Muscle of leg (tissue), 11 donors: ENCODE results near the gene ARHGEF12. TPM values are rescaled to one million over a fixed set of nuclear protein-coding genes. Genes with fewer than 3 reads are reported as not detected.
"Not testable (repeated sequence)": the region's sequence is repeated elsewhere in the genome, so short reads cannot be mapped to it uniquely, and the experiment has no call there.

ENCODE experiments used
- DNase-seq: peaks from one replicate; pipeline ENCODE4 v3.0.0; 2013
- H3K27ac ChIP-seq: one replicate; pipeline ENCODE4 v1.5.1; 2013; ENCODE audit warnings: mild to moderate bottlenecking, low read length, control low read depth
- H3K27me3 ChIP-seq: one replicate; pipeline ENCODE4 v1.6.1; 2013; ENCODE audit warnings: low read length; ENCODE audit not compliant: control insufficient read depth, insufficient read depth
- H3K36me3 ChIP-seq: one replicate; pipeline ENCODE4 v1.6.1; 2013; ENCODE audit warnings: low read length; ENCODE audit not compliant: control insufficient read depth, insufficient read depth
- H3K4me1 ChIP-seq: one replicate; pipeline ENCODE4 v1.6.1; 2013; ENCODE audit warnings: low read length; ENCODE audit not compliant: control insufficient read depth, insufficient read depth
- H3K4me3 ChIP-seq: one replicate; pipeline ENCODE4 v1.5.1; 2013; ENCODE audit warnings: low read length, control low read depth
- H3K9me3 ChIP-seq: replicated peaks from 2 replicates; pipeline ENCODE4 v1.6.1; 2013; ENCODE audit warnings: low read depth, low read length; ENCODE audit not compliant: control insufficient read depth
- WGBS: methylation state at CpG from one replicate; pipeline ENCODE4 v1.1.5; 2013; ENCODE audit warnings: missing lambda C conversion rate; ENCODE audit not compliant: insufficient coverage; 5-methylcytosine and 5-hydroxymethylcytosine counted together
- polyA plus RNA-seq, 8 donors: library from polyadenylated mRNA; unstranded; fragments of 120-200 nt; gene quantifications; one replicate each; pipeline versions ENCODE4 v1.2.1 to v1.2.3, GENCODE V29; 2013; ENCODE audit warnings: inconsistent platforms in 1 of 8, low replicate concordance in 1 of 8; ENCODE audit not compliant: insufficient read length in 8 of 8, insufficient read depth in 1 of 8
- total RNA-seq: library from RNA; stranded (reverse); fragments of 120-200 nt; gene quantifications from one replicate; pipeline ENCODE4 v1.2.4, GENCODE V29; 2013

The ARHGEF12 gene
- total and polyA plus RNA-seq, 9 donors: 26.5 to 53.6 (median 36.5) TPM

- Histone ChIP-seq H3K27ac (no peak overlapping the region), H3K9me3 (no peaks in the 10 kb centered on the region), H3K36me3 (no peaks in the 10 kb centered on the region), H3K4me3 (no peak overlapping the region), H3K4me1 (no peaks in the 10 kb centered on the region), H3K27me3 (peaks cover 16% of the 10 kb centered on the region)
- 37% methylated on average over 2 of the region's 5 CpGs for WGBS
- no peak for DNase-seq
Measured at GRCh38 chr11:120501976-120502755, 166.0 kb downstream of the ARHGEF12 start.

- H3K36me3 ChIP-seq, DNase-seq, H3K9me3 ChIP-seq, H3K4me3 ChIP-seq, H3K27ac ChIP-seq, H3K4me1 ChIP-seq: not testable (repeated sequence)
- WGBS: no CpG with 5 or more reads among the region's 3 CpGs
- peaks cover 16% of the 10 kb centered on the region for H3K27me3 ChIP-seq
Measured at GRCh38 chr11:120503529-120503928, 167.3 kb downstream of the ARHGEF12 start.

DNA sequence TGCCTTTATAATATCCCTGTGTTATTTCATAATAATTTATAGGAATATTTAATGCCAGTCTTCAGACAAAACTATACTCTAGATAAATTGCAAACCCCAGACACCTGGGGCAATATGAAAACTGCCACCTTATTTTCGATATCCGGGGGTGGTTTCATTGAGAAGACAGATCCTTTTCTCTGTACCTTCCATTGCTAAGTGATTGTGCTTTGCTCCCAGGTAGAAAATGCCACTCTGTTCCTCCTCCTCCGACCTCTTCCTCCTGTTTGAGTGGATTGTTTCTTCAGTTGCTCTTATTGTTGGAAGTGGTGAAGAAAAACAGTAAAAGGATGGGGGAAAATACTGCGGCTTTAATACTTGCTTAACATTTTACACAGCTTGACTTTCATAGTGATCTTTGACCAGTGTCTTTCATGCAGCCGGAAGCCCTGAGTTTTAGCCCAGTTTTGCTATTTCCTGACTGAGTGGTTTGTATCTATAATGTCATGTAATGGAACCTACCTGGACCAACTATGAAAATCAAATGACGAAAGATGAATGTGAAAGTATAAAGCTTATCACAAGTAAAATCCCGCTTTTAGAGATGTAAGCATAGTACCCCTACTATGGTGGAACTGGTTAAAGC lies 169.7 kb downstream of the ARHGEF12 start:
- H3K27ac ChIP-seq: no peak overlapping the region
- DNase-seq: no peak
- H3K27me3 ChIP-seq: peaks cover 29% of the 10 kb centered on the region
- H3K4me1 ChIP-seq: no peaks in the 10 kb centered on the region
- no peaks in the 10 kb centered on the region for H3K36me3 ChIP-seq
- H3K9me3 ChIP-seq: no peaks in the 10 kb centered on the region
- 92% methylated on average over 2 of the region's 7 CpGs for WGBS
- no peak overlapping the region for H3K4me3 ChIP-seq

- Histone ChIP-seq H3K36me3 (no peaks in the 10 kb centered on the region), H3K9me3 (no peaks in the 10 kb centered on the region), H3K27ac (no peak overlapping the region), H3K4me3 (no peak overlapping the region), H3K4me1 (peaks cover 6% of the 10 kb centered on the region), H3K27me3 (peaks cover 39% of the 10 kb centered on the region)
- 71% methylated on average over 2 of the region's 7 CpGs for WGBS
- no peak for DNase-seq
Measured at GRCh38 chr11:120509346-120510053, 173.3 kb downstream of the ARHGEF12 start.

- H3K4me3 ChIP-seq: no peak overlapping the region
- peaks cover 47% of the 10 kb centered on the region for H3K27me3 ChIP-seq
- no peak overlapping the region for H3K27ac ChIP-seq
- no peaks in the 10 kb centered on the region for H3K36me3 ChIP-seq
- peaks cover 6% of the 10 kb centered on the region for H3K4me1 ChIP-seq
- no peak for DNase-seq
- WGBS: 59% methylated on average over 16 of the region's 20 CpGs
- no peaks in the 10 kb centered on the region for H3K9me3 ChIP-seq
Measured at GRCh38 chr11:120510406-120511115, 174.3 kb downstream of the ARHGEF12 start.

- Histone ChIP-seq H3K4me3 (peak within 1 kb of the TSS; percentile 27), H3K4me1 (peaks cover 6% of the 10 kb centered on the region), H3K27ac (no peak within 1 kb of the TSS), H3K9me3 (no peaks in the 10 kb centered on the region), H3K36me3 (no peaks in the 10 kb centered on the region), H3K27me3 (peaks cover 48% of the 10 kb centered on the region)
- peak; percentile 89 for DNase-seq
- WGBS: under 1% methylated on average over 93 of the region's 95 CpGs
Measured at GRCh38 chr11:120511116-120511819, 175.1 kb downstream of the ARHGEF12 start, which contains the start of gene GRIK4. Gene GRIK4, plus strand, starts transcription at chr11:120511748. Its CDS starts 148,571 bp downstream, at chr11:120660319.

- no peaks in the 10 kb centered on the region for H3K9me3 ChIP-seq
- no peak for DNase-seq
- H3K4me1 ChIP-seq: peaks cover 14% of the 10 kb centered on the region
- H3K27ac ChIP-seq: no peak overlapping the region
- peaks cover 51% of the 10 kb centered on the region for H3K27me3 ChIP-seq
- WGBS: 4% methylated on average over 49 of the region's 73 CpGs
- no peak overlapping the region for H3K4me3 ChIP-seq
- no peaks in the 10 kb centered on the region for H3K36me3 ChIP-seq
Measured at GRCh38 chr11:120511820-120512738, 175.9 kb downstream of the ARHGEF12 start.

DNA sequence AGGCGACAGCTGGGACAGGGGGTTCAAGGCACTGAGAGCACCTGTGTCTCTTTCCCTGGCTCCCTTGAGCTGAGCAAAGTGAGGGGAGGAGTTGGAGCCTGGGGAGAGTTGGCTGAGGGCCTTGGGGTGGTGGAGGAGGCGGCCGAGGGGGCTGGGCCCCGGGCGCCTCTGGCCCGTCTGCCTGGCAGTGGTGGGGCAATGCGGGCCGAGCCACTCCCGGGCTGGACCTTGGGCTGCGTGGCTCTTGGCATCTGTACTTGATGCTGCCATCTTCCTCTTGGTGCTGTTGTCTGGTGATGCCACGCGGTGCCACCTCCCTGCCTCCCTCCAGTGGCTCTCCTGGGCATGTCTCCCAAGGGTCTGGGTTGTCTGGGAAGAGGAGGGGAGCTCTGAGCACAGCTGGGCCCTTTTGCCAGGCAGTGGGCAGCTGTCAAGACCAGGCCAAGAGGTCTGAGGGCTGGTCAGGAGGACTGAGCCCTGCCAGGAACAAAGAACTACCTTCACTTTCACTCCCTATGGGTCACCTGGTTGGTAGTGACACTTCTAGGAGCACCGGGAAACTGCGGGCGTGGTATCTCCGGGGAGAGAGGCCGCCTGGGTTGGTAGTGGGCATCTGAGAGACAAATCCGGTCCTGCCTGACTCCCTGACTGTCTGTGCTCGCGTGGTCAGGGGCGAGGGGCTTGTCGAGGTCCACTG lies 176.7 kb downstream of the ARHGEF12 start:
- no peak overlapping the region for H3K4me3 ChIP-seq
- H3K36me3 ChIP-seq: no peaks in the 10 kb centered on the region
- peaks cover 22% of the 10 kb centered on the region for H3K4me1 ChIP-seq
- no peaks in the 10 kb centered on the region for H3K9me3 ChIP-seq
- peaks cover 52% of the 10 kb centered on the region for H3K27me3 ChIP-seq
- 69% methylated on average over 19 of the region's 22 CpGs for WGBS
- no peak overlapping the region for H3K27ac ChIP-seq
- DNase-seq: no peak
